Endothelial cell (in vitro differentiated cells): Measurements from ENCODE around the gene CAPRIN1. TPM values are rescaled to one million over a fixed set of nuclear protein-coding genes. Genes with fewer than 3 reads are reported as not detected.
A peak's percentile ranks its signal among the peaks of the same experiment; 100 is the strongest.

ENCODE experiments used
- DNase-seq: peaks from one replicate; pipeline ENCODE4 v3.0.0; 2021; ENCODE audit warnings: low spot score
- H3K27ac Mint-ChIP-seq: one replicate; pipeline ENCODE4 v1.8.0; 2021; ENCODE audit warnings: mixed read lengths, inconsistent platforms; ENCODE audit not compliant: unreplicated experiment
- H3K27me3 Mint-ChIP-seq: one replicate; pipeline ENCODE4 v1.8.0; 2021; ENCODE audit warnings: mild to moderate bottlenecking, moderate library complexity, mixed read lengths, inconsistent platforms; ENCODE audit not compliant: unreplicated experiment
- H3K36me3 Mint-ChIP-seq: one replicate; pipeline ENCODE4 v1.8.0; 2021; ENCODE audit warnings: mild to moderate bottlenecking, low read depth, mixed read lengths, inconsistent platforms; ENCODE audit not compliant: unreplicated experiment
- H3K4me1 Mint-ChIP-seq: one replicate; pipeline ENCODE4 v1.8.0; 2021; ENCODE audit warnings: mild to moderate bottlenecking, mixed read lengths, inconsistent platforms; ENCODE audit not compliant: unreplicated experiment
- H3K4me3 Mint-ChIP-seq: one replicate; pipeline ENCODE4 v1.8.0; 2021; ENCODE audit warnings: mild to moderate bottlenecking, mixed read lengths, inconsistent platforms; ENCODE audit not compliant: unreplicated experiment
- H3K9me3 Mint-ChIP-seq: one replicate; pipeline ENCODE4 v1.8.0; 2021; ENCODE audit warnings: mixed read lengths, inconsistent platforms; ENCODE audit not compliant: unreplicated experiment
- CTCF ChIP-seq: fragments of 200-600 bp; sonication (generic); IDR thresholded peaks from one replicate; pipeline ENCODE4 v1.5.0; 2021; ENCODE audit warnings: antibody characterized with exemption; ENCODE audit not compliant: unreplicated experiment
- total RNA-seq: library from RNA; stranded (reverse); fragmentation: NEBNext Ultra II Directional; extraction: Animal tissue kit (Norgen Biotek cat#: 25700); gene quantifications from one replicate; pipeline ENCODE4 v1.2.1, GENCODE V29; 2021; ENCODE audit not compliant: unreplicated experiment

CAPRIN1 gene
- total RNA-seq, 1 donor from 2014 or later: 257 TPM

GRCh38 chr11:34139346-34139745, 87.8 kb downstream of the CAPRIN1 start:
- peak overlapping the region; percentile 30 for H3K27ac Mint-ChIP-seq
- peaks cover 63% of the 10 kb centered on the region for H3K36me3 Mint-ChIP-seq
- no peak for DNase-seq
- H3K4me3 Mint-ChIP-seq: no peak overlapping the region
- peaks cover 5% of the 10 kb centered on the region for H3K4me1 Mint-ChIP-seq
- no peak for TF ChIP-seq CTCF
- H3K27me3 Mint-ChIP-seq: peaks cover 7% of the 10 kb centered on the region
- no peaks in the 10 kb centered on the region for H3K9me3 Mint-ChIP-seq

GRCh38 chr11:34140149-34140548, 88.6 kb downstream of the CAPRIN1 start:
- Mint-ChIP-seq H3K4me3 (no peak overlapping the region), H3K4me1 (peaks cover 3% of the 10 kb centered on the region), H3K9me3 (no peaks in the 10 kb centered on the region), H3K27ac (no peak overlapping the region), H3K36me3 (peaks cover 63% of the 10 kb centered on the region), H3K27me3 (peaks cover 7% of the 10 kb centered on the region)
- DNase-seq: no peak
- no peak for TF ChIP-seq CTCF

- Mint-ChIP-seq H3K4me3 (no peak overlapping the region), H3K27me3 (peaks cover 8% of the 10 kb centered on the region), H3K27ac (no peak overlapping the region), H3K4me1 (peaks cover 3% of the 10 kb centered on the region), H3K9me3 (no peaks in the 10 kb centered on the region), H3K36me3 (peaks cover 61% of the 10 kb centered on the region)
- TF ChIP-seq CTCF: no peak
- no peak for DNase-seq
Observed at GRCh38 chr11:34143048-34143447, 91.5 kb downstream of the CAPRIN1 start.

GRCh38 chr11:34145073-34145472, 93.5 kb downstream of the CAPRIN1 start:
- Mint-ChIP-seq H3K4me1 (peaks cover 3% of the 10 kb centered on the region), H3K4me3 (no peak overlapping the region), H3K9me3 (no peaks in the 10 kb centered on the region), H3K27me3 (peaks cover 6% of the 10 kb centered on the region), H3K36me3 (peaks cover 48% of the 10 kb centered on the region), H3K27ac (no peak overlapping the region)
- no peak for TF ChIP-seq CTCF
- no peak for DNase-seq

DNA sequence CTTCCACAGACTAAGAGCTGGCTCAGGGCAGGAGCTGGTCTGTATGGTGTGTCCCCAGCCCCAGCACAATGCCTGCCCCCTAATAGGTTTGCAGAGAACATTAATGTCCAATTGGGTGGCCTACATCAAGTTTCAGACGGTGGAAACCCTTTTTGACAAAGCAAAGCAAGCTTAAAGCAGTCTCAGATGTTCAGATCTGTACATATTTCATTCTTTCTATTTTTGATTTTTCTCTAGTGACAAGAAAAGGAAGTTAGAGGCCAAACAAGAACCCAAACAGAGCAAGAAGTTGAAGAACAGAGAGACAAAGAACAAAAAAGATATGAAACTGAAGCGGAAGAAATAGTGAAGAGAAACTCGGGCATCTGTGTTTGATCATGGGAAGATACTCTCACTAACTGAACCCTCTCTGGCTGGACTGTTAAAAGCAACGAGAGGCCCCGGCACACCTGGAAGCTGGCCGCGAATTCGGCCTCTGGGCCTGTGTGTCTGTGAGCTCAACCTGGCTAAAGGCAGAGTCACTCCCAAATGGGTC, 94.4 kb downstream of the CAPRIN1 start:
- Mint-ChIP-seq H3K4me1 (peaks cover 3% of the 10 kb centered on the region), H3K27ac (no peak overlapping the region), H3K36me3 (peaks cover 48% of the 10 kb centered on the region), H3K4me3 (peak overlapping the region; percentile 14), H3K9me3 (no peaks in the 10 kb centered on the region), H3K27me3 (peaks cover 8% of the 10 kb centered on the region)
- no peak for DNase-seq
- TF ChIP-seq CTCF: no peak
